HG03439 (cell line): Measurements from ENCODE around the gene NEDD4L.

ENCODE experiments used
- ATAC-seq: cut with Tn5 transposase; IDR thresholded peaks from one replicate; pipeline ENCODE4 v1.9.1; 2021; ENCODE audit warnings: mild to moderate bottlenecking, moderate library complexity; ENCODE audit not compliant: unreplicated experiment

NEDD4L gene

GRCh38 chr18:58051765-58052460 lies 7.9 kb downstream of the NEDD4L start:
- no peak for ATAC-seq

GRCh38 chr18:58052960-58053359 lies 8.9 kb downstream of the NEDD4L start:
- ATAC-seq = no peak

GRCh38 chr18:58054041-58054781 lies 10.2 kb downstream of the NEDD4L start:
- no peak for ATAC-seq

- ATAC-seq = no peak
Observed at GRCh38 chr18:58055890-58056558, 12.0 kb downstream of the NEDD4L start.

- no peak for ATAC-seq
Observed at GRCh38 chr18:58056852-58057251, 12.8 kb downstream of the NEDD4L start.

GRCh38 chr18:58057291-58057965 lies 13.4 kb downstream of the NEDD4L start:
- no peak for ATAC-seq

- no peak for ATAC-seq
Observed at GRCh38 chr18:58058720-58059119, 14.7 kb downstream of the NEDD4L start.

GRCh38 chr18:58060254-58060653 lies 16.2 kb downstream of the NEDD4L start:
- ATAC-seq = no peak

GRCh38 chr18:58061349-58061748 lies 17.3 kb downstream of the NEDD4L start:
- no peak for ATAC-seq

GRCh38 chr18:58064406-58064998 lies 20.5 kb downstream of the NEDD4L start:
- ATAC-seq = no peak

GRCh38 chr18:58065956-58066355 lies 21.9 kb downstream of the NEDD4L start:
- ATAC-seq = no peak

GRCh38 chr18:58067601-58068000 lies 23.6 kb downstream of the NEDD4L start:
- ATAC-seq = no peak

- no peak for ATAC-seq
Observed at GRCh38 chr18:58069099-58069498, 25.1 kb downstream of the NEDD4L start.

- no peak for ATAC-seq
Observed at GRCh38 chr18:58069721-58070292, 25.8 kb downstream of the NEDD4L start.

- no peak for ATAC-seq
Observed at GRCh38 chr18:58076052-58076451, 32.0 kb downstream of the NEDD4L start.

- ATAC-seq = no peak
Observed at GRCh38 chr18:58077329-58077728, 33.3 kb downstream of the NEDD4L start.

- ATAC-seq = no peak
Observed at GRCh38 chr18:58078889-58079573, 35.0 kb downstream of the NEDD4L start.

- ATAC-seq = no peak
Observed at GRCh38 chr18:58080451-58080850, 36.4 kb downstream of the NEDD4L start.

- no peak for ATAC-seq
Observed at GRCh38 chr18:58087928-58088690, 44.1 kb downstream of the NEDD4L start.
